GM18873 (cell line): ENCODE results near the gene ANKHD1.

Experiments
- ATAC-seq: cut with Tn5 transposase; IDR thresholded peaks from one replicate; pipeline ENCODE4 v1.9.1; 2021; ENCODE audit warnings: mild to moderate bottlenecking, moderate library complexity, moderate number of reproducible peaks; ENCODE audit not compliant: unreplicated experiment, low FRiP score

Gene ANKHD1

DNA sequence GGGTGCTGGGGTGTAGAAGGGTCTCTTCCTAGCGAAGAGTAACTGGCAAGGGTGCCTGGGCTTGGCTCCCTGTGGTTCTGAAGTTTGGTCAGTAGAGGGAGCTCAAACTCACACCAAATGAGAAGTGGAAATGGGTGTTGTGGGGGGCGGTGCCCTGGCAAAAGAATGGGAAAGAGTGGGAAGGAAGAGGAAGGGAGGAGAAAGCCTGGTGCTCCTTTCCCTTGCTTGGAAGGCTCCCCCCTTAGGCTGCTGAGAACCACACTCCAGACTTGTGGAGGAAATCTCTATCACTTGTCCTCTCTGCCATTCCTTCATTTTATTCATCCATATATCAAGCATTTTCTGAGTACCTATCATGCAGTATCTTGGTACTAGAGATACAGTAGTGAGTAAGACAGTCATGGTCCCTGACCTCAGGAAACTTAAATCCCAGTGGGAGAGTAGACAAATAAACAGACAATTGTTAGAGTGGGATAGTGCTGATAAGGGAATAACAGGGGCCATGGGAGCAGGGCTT lies 28.6 kb upstream of the ANKHD1 start:
- no peak for ATAC-seq

- ATAC-seq: no peak
These were observed 20.3 kb upstream of the ANKHD1 start for GRCh38 chr5:140381351-140381750.

DNA sequence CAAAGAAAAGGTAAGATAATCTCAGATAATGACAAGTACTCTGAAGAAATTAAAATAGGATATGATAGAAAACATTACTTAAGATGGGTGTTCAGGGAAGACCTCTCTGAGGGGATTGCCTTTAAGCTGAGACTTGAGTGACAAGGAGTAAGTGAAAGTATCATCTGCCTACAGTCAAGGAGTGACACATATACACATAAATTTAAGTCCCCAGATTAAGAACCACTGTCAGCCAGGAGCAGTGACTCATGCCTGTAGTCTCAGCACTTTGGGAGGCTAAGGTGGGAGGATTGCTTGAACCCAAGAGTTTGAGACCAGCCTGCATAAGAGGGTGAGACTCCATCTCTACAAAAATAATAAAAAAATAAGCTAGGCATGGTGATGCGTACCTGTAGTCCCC lies 19.7 kb upstream of the ANKHD1 start:
- ATAC-seq: no peak

GRCh38 chr5:140382866-140383265 lies 18.8 kb upstream of the ANKHD1 start:
- ATAC-seq: no peak

DNA sequence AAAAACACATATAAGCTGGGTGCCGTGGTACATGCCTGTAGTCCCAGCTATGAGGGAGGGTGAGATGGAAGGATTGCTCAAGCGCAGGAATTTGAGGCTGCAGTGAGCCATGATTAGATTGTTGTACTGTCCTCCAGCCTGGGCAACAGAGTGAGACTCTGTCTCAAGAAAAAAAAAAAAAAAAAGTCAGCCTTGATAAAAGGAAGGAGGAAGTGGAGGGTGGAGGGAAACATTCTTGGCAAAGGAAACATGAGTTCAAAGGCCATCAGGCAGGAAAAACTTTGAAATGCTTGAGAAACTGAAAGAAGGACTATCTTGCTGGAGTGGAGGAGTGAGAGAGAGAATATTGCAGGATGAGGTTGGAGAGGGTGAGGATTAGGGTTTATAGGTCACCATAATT lies 18.3 kb upstream of the ANKHD1 start:
- no peak for ATAC-seq

- ATAC-seq: no peak
These were observed 13.6 kb upstream of the ANKHD1 start for GRCh38 chr5:140388052-140388451.

- ATAC-seq: no peak
These were observed 10.3 kb upstream of the ANKHD1 start for GRCh38 chr5:140391312-140391711.

DNA sequence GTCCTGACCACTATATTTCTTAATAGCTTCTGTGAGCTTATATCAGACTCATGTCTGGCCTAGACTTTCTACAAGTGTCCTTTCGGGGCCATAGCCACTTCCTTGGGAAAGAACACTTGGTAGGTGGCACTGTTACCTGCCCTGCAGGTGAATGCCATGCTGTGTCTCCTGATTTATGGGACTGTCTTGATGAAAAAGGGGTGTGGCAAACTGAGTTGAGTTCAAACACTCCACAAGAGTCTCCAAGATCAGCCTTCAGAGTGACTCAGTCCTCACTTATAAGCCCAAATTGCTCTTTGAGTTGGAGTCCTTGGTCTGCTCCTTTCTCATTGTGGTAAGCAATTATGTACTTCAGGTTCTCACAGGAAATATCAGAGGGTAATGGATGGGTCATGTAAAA lies 9.9 kb upstream of the ANKHD1 start:
- no peak for ATAC-seq

DNA sequence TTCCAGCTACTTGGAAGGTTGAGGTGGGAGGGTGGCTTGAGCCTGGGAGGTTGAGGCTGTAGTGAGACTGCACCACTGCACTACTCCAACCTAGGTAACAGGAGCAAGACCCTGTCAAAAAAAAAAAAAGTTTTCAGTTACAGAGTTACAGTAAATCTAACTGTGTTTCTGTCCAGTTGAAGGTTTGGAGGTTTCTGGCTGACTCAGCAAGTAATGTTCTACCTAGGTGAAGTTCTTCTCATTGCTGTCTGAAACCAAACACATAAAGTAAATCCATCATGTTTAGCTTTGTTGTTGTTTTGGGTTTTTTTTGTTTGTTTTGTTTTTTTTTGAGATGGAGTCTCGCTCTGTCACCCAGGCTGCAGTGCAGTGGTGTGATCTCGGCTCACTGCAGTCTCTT lies 7.9 kb upstream of the ANKHD1 start:
- ATAC-seq: no peak

GRCh38 chr5:140398379-140398811 lies 3.2 kb upstream of the ANKHD1 start:
- ATAC-seq: no peak

- ATAC-seq: no peak
These were observed 1.5 kb upstream of the ANKHD1 start for GRCh38 chr5:140399979-140400729.

DNA sequence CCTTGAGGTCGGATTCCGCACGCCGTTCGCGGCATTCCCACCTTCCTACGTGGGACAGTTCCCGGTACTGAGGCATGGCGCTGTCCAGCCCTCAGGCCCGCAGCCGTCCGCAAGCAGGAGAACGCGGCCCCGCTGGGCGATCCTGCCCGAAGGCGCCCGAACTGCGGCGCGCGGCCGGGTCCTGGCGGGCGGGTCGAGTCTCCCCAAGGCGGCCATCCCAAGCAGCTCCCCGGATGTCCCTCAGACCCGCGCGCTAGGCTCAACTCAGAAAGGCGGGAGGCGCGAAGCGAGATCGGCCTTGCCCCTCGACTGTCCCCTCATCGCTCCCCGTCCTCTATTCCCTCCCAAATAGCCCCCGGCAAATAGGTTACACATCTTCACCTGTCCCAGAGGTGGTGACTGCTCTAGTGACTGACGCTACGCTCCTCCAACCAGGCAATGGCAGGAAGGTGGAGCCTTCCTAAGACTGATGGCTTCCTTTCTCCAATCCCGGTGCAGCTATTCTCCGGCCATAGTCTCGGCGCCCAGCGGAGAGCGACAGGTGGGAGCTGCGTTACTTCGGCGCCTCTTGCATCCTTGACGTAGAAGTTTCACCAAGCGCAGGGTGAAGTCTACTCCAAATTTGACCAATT lies 787 bp upstream of the ANKHD1 start:
- ATAC-seq: peak; percentile 70

DNA sequence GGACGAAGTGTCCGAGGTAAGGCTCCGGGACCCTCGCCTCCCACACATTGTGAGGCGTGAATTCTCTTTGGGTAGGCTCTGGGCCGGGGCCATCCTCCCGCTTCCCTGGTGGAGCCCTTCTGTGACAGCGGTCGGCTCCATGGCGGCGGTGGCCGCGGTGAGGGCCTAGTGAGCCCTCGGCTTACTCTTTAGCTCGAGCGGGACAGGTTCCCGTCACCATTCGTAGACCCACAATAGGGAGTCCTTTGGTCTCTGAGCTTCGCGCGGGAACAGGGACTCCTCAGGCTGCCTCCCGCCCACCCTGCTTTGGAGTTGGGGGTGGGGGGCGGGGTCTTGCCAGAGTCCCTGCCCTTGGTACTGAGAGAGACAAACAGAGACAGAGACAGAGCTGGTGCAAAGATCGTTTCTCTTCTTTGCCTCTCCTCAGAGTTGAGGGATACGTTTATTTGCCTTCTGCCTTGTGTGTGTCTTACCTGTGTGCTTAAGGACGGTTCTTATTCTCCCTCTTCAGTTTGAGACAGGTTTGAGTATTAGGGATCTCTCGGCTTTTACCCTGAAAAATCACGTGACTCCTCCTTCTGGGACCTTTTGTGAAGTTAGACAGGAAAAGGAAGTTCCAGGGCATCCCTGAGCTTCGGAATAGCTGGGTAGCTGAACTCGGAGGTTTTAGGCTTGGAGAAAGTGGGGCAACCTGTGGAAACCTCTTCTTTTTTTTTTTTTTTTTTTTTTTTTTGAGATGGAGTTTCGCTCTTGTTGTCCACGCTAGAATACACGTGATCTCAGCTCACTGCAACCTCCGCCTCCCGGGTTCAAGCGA lies 833 bp downstream of the ANKHD1 start:
- ATAC-seq: no peak

DNA sequence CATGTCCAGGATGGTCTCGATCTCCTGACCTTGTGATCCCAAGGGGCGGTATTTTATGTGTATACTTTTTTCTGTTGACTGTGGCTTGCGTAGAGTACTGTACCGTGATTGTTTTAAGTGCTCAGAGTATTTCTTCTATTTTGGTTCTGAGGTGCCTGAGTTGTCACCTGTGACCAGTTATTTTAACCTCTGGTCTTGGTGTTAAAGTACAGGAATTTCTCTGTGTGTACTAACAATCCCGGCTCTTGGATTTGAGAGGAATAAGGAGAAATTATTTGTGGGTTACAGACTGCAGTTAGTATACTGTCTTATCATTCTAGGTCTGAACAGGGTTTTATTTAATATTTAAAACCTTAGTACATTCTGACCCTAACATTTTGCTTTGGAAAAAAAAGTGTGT lies 2.0 kb downstream of the ANKHD1 start:
- no peak for ATAC-seq

DNA sequence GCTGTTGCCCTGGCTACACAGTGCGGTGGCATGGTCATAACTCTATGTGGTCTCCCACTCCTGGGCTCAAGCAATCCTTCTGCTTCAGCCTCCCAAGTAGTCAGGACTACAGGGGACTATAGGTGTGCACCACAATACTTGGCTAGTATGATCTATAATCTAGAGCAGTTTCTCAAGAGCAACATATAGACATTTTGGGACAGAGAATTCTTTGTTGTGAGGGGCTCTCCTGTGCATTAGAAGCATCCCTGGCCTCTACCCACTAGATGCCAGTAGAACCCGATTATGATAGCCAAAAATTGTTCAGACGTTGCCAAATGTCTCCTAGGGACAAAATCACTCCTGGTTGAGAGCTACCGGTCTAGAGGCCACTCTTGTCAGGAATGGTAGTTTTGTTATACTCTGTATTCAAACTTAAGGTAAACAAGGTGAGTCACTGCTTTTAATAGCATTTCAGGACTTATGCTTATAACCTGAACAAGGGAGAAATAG lies 7.2 kb downstream of the ANKHD1 start:
- ATAC-seq: no peak

- ATAC-seq: no peak
These were observed 11.6 kb downstream of the ANKHD1 start for GRCh38 chr5:140413230-140413629.

GRCh38 chr5:140417235-140417634 lies 15.6 kb downstream of the ANKHD1 start:
- no peak for ATAC-seq

- ATAC-seq: no peak
These were observed 17.4 kb downstream of the ANKHD1 start for GRCh38 chr5:140418862-140419520.

DNA sequence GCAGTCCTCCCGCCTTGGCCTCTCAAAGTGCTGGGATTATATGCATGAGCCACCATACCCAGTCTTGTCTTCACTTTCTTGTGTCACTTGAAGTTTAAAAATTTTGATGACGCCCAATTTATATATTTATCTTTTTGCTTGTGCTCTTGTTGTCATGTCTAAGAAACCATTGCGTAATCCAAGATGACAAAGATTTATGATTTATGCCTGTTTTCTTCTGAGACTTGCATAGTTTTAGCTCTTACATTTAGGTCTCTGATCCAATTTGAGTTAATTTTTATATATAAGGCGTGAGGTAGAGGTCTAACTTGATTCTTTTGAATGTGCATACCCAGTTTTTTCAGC lies 18.6 kb downstream of the ANKHD1 start:
- ATAC-seq: no peak

GRCh38 chr5:140420665-140421361 lies 19.2 kb downstream of the ANKHD1 start:
- no peak for ATAC-seq
